ENCODE results near the gene AMZ1.

The AMZ1 gene

GRCh38 chr7:2699289-2699620, 11.3 kb downstream of the AMZ1 start:
- DNase-seq (ENCODE audit: insufficient read length, low spot score) (no peak), FAIRE-seq (no peak)
- no peak for TF ChIP-seq CTCF (IDR thresholded peaks at IDR 0.05; ENCODE audit: insufficient read depth, missing control alignments)

- no peak for FAIRE-seq
- no peak for DNase-seq (ENCODE audit: insufficient read length, low spot score)
- TF ChIP-seq CTCF (IDR thresholded peaks at IDR 0.05; ENCODE audit: insufficient read depth, missing control alignments) = no peak
Measured at GRCh38 chr7:2700141-2700850, 12.3 kb downstream of the AMZ1 start.

GRCh38 chr7:2701424-2701823, 13.4 kb downstream of the AMZ1 start:
- no peak for DNase-seq (ENCODE audit: insufficient read length, low spot score)
- no peak for FAIRE-seq
- TF ChIP-seq CTCF (IDR thresholded peaks at IDR 0.05; ENCODE audit: insufficient read depth, missing control alignments) = no peak

- FAIRE-seq = no peak
Measured at GRCh38 chr7:2701832-2702593, 14.0 kb downstream of the AMZ1 start.

GRCh38 chr7:2702594-2702957, 14.6 kb downstream of the AMZ1 start:
- no peak for FAIRE-seq
- no peak for TF ChIP-seq CTCF (IDR thresholded peaks at IDR 0.05; ENCODE audit: insufficient read depth, missing control alignments)
- no peak for DNase-seq (ENCODE audit: insufficient read length, low spot score)

More at GRCh38 chr7:2701832-2702593, 14.0 kb downstream of the AMZ1 start:
- no peak for DNase-seq (ENCODE audit: insufficient read length, low spot score)
- TF ChIP-seq CTCF (IDR thresholded peaks at IDR 0.05; ENCODE audit: insufficient read depth, missing control alignments) = no peak

GRCh38 chr7:2705371-2706096, 17.5 kb downstream of the AMZ1 start:
- DNase-seq (ENCODE audit: insufficient read length, low spot score) (no peak), FAIRE-seq (no peak)
- TF ChIP-seq CTCF (IDR thresholded peaks at IDR 0.05; ENCODE audit: insufficient read depth, missing control alignments) = no peak

Data from D721Med (cell line).